HT-29 (cell line): ENCODE measurements around the gene F2RL3. TPM values are rescaled to one million over a fixed set of nuclear protein-coding genes. Genes with fewer than 3 reads are reported as not detected.

Experiments used
- DNase-seq: peaks from one replicate; pipeline ENCODE4 v3.0.0-alpha.2; 2015; ENCODE audit warnings: low spot score
- total RNA-seq: library from RNA; depleted of rRNA; stranded (reverse); fragments of >200 nt; shearing (Covaris generic); gene quantifications from 2 replicates; pipeline ENCODE4 v1.2.3, GENCODE V29; 2014; rRNA removed

F2RL3 gene
- not detected in 2 replicates for total RNA-seq

DNA sequence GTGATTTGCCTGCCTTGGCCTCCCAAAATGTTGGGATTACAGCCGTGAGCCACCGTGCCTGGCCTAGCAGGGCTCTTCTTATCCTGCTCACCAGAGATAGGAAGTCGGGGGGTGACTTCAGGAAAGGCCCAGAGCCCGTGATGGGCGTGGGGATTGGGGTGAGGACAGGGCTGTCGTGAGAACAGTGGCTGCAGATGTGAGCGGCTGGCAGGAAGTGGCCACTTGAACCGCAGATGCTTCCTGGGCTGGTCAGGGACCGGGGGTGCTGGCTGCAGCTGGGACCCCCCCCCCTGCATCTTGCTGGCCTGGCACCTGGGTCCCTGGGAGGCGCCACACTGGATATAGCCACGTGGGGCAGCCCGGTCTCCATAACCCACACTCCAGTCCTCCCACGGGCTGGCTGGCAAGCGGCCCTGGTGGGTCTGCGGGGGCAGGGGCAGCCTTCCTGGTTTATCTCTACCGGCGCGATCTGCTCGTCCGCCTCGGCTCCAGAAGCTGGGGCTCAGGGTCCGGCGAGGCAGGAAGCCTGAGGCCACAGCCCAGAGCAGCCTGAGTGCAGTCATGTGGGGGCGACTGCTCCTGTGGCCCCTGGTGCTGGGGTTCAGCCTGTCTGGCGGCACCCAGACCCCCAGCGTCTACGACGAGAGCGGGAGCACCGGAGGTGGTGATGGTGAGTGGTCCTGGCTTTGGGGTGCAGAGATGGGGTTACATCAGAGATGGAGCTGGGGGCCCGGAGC is at the start of gene F2RL3:
Gene F2RL3, plus strand, starts transcription at position 371 of the 737 bp plus-strand sequence. Its CDS starts 191 bp downstream, at position 562.
- DNase-seq: no peak

DNA sequence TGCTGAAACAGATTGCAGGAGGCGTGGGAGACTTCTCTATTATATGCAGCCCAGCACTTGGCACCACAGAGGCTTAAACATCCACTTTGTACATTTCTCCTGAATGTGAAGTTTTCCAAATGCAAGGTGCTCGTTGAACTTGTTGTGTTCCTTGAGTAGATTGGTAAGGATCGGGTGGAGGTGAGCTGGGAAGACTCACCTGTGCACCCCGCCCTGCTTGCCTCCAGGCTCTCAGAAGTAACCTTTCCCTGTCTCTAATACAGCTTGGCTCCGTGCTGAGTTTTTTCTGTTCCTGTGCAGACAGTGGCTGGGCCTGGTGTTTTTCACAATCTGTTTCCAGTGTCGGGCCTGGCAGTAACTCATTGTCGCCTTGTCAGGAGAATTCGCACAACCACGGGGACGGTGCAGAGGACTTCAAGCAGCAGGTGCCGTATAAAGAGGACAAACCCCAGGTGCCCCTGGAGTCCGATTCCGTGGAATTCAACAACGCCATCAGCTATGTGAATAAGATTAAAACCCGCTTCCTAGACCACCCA is 47.3 kb upstream of the F2RL3 start:
- no peak for DNase-seq

DNA sequence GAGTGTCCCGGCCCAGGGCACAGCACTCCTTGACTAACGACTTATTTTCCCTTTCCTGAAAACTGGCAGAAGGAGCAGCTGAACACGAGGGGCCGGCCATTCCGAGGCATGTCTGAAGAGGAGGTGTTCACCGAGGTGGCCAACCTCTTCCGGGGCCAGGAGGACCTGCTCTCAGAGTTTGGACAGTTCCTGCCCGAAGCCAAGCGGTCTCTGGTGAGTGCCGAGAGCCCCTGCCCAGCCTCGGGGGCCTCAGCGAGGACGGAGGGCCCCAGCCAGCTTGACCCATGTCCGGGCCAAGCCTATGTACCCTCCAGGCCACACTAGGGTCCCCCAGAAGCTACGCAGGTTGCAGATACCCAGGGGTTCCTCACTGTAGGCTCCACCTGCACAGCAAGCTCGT is 41.9 kb upstream of the F2RL3 start:
- no peak for DNase-seq

DNA sequence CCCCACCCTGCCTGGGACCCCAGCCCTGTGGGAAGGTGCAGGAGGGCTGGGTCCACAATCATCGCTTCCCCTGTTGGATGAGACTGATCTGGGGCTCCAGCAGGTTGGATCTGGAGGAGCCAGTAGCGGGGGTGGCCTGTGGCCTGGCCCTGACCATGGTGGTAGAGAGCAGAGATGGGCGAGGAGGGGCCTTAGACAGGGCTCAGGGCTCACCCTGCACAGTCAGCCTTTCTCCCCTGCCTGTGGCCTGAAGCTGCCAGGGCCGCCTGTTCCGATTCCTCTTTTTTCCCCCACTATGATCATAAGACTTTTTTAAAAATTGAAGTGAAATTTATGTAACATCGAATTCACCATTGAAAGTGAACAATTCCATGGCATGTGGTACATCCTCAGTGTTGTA is 41.4 kb upstream of the F2RL3 start:
- DNase-seq: no peak

DNA sequence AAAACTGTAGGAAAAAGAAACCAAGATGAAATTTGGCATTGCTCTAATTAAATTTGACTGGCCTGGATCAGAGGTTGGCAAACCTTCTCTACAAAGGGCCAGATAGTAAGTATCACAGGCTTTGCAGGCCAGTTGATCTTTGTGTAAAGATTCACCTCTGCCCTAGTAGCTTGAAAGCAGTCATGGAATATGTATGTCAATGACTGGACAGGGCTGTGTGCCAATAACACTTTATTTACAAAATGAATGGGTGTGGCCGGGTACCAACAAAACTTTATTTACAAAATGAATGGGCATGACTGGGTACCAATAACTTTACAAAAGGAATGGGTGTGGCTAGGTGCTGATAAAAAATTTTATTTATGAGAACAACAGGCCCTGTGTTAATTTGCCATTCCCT is 39.6 kb upstream of the F2RL3 start:
- DNase-seq: no peak

DNA sequence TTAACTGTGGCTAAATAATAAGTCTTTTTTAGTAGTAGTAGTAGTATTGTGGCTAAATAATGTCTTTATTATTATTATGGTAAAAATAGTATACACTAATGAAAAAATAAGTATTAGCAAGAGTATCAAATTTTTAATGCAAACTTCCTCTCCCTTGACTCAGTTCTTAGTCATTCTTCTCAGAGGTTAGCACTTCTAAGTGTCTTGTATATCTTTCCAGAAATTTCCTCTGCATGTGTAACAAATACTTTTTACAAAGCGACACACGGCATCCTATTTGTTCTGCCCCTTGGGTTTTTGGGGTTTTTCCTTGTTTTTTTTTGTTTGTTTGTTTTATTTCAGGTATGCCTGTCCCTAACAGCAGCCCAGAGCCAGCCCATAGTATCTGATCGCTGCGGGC is 38.7 kb upstream of the F2RL3 start:
- DNase-seq: no peak

DNA sequence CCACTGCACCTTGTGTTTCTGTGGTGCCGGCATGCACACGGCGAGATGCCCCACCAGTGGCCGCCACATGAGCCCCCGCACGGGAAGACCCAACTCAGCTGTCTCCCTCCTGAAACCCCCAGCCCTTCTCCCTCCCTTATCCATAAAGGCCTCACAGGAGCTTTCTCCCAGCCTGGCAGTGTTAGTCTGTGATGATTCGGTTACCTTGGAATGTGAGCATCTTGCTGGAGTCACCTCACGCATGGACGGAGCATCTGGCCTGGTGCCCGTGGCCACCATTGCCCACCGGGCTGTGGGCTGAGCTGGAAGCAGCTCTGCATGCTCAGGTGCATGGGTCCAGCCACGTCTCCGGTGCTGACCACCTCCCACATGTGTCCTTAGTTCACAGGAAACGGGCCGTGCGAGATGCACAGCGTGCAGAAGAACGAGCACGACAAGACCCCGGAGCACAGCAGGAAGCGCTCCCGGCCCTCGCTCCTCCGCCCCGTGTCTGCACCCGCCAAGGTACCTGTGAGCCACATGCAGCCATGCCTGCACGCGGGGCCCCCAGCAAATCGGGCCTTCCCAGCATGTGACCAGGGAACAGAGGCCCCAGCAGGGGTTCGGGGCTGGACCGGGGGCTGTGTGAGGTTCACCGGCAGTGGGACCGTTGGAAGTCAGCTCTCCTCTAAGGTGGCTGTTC is 37.6 kb upstream of the F2RL3 start:
- DNase-seq: no peak

DNA sequence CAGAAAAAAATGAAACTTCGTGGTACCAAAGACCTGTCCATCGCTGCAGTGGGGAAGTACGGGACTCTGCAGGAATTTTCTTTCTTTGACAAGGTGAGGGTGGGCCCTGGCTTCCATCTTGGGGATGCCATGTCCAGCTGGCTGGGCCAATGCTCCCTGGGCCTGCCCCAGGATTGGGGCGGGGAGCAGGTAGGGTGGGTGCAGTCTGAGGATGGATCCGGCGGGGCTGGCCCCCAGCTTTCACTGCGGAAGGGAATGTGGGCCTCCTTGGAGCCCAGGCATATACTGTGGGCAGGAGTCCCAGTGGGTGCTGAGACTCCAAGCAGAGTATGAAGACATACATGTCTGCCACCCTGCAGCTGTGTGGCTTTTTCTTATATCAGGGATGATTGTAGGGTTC is 35.7 kb upstream of the F2RL3 start:
- no peak for DNase-seq

DNA sequence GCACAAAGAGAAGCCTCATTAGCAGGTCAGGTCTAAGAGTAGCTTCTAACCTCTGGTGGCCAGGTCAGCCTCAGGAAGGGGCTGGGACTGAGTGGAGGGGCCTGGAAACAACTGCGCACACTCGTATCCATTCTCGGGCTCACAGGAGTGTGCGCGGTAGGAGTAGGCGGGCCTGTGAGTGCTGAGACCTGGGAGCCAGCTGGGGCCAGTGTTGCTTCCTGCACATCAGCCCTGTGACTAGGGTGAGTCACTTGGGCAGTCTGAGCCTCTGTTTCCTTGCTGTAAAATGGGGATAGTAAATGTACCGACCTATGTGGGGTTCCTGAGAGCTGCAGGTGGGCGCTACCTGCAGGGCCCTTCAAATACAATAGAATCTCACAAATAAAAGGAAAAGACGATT is 32.7 kb upstream of the F2RL3 start:
- no peak for DNase-seq

DNA sequence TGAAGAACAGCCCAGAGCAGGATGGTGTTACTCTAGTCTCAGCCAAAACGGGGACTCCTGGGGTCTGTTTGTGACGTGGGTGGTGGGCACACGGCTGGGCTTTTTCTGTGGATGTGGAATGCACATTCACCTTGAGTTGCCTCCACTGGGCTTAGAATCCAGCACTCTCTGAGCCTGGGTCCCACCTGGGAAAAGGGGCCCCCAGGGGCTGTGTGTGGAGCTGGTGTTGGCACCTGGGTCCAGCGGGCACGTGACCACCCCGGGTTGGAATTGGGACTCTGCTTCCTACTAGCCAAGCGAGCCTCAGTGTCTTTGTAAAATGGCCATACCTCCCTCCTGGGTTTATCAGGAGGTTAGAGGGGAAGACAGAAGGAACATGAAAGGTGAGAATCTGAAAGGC is 29.2 kb upstream of the F2RL3 start:
- DNase-seq: no peak

DNA sequence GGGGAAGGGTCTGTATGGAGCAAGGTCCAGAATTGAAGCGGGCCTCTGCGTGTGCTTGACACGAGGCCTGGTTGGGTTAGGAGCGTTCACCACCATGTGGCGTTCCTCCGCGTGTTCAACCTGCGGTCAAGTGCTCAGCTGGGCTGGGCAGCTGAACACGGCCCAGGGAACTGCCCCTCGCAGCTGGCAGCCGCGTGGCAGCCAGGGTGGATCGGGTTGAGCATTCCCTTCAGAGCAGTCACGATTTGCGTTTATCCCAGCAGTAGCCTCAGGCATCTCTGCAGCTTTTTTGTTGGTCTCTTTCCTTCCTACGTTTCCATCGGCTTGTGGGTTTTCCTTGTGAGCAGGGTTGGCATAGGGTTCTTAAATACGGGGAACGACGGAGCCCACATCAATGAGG is 28.7 kb upstream of the F2RL3 start:
- no peak for DNase-seq

DNA sequence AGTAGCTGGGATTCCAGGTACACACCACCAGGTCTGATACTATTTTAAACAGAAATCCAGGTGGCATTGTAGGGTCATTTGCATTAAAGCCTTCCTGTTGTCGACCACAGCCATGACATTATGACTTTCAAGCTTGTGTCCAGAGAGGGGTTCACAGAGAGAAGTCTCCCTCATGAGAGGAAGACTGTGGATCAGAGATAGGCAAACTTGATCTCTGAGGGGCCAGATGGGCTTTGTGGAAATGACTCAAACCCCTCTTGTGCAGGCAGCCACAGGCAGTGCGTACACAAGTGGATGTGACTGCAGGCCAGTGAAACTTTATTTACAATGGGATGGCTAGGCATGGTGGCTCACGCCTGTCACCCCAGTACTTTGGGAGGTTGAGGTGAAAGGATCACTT is 27.8 kb upstream of the F2RL3 start:
- no peak for DNase-seq

DNA sequence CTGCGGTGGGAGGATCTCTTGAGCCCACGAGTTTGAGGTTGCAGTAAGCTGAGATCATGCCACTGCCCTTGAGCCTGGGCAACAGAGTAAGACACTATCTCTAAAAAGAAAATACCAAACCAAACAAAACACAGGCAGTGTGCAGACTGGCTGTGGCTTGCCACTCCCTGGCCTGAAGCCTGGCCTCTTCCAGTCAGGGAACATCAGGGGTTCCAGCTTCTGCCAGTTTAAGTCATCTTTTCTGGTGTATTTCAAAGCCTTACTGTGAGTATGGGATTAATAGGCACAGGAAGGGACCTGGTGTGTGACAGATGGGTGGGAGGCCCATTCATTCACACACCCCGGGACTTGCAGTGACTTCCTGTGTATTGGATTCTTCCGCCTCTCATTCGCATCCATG is 27.0 kb upstream of the F2RL3 start:
- DNase-seq: no peak

DNA sequence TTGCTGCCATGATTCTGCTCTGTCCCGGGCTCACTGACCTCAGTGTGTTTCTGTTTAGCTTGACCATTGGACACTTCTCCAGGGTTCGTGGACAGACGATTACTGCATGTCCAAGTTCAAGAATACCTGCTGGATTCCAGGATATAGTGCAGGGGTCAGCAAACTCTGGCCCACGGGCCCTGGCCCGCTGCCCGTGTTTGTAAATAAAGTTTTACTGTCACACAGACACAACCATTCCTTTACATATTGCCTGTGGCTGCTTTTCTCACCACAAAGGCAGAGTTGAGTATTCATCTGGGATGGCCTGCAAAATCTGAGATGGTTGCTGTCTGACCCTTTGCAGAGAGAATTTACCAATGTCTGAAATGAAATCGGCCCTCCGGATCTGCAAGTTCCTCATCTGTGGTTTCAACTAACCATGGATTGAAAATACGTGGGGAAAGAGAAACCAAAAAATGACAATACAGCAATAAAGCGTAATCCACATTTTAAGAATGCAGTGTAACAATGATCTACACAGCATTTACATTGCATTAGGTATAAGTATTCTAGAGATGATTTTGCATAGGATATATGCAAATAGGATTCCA is 25.9 kb upstream of the F2RL3 start:
- DNase-seq: no peak

DNA sequence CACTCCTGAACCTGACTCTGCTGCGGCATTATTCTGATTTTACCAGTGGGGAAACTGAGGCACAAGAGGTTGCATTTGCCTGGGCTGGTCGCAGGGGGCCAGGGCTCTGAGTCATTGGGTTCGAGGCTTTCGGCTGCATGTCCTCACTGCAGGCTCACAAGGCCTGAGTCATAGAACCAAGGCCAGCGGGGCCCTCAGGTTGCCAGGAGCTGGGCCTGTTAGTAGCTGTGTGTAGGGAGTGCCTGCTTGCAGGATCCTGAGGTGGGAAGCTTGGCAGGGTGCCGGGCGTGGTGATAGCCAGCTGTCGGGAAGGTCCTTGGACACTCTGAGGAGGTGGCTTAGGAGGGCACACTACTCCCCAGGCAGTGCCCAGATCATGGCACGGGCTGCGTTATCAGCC is 21.6 kb upstream of the F2RL3 start:
- DNase-seq: no peak

DNA sequence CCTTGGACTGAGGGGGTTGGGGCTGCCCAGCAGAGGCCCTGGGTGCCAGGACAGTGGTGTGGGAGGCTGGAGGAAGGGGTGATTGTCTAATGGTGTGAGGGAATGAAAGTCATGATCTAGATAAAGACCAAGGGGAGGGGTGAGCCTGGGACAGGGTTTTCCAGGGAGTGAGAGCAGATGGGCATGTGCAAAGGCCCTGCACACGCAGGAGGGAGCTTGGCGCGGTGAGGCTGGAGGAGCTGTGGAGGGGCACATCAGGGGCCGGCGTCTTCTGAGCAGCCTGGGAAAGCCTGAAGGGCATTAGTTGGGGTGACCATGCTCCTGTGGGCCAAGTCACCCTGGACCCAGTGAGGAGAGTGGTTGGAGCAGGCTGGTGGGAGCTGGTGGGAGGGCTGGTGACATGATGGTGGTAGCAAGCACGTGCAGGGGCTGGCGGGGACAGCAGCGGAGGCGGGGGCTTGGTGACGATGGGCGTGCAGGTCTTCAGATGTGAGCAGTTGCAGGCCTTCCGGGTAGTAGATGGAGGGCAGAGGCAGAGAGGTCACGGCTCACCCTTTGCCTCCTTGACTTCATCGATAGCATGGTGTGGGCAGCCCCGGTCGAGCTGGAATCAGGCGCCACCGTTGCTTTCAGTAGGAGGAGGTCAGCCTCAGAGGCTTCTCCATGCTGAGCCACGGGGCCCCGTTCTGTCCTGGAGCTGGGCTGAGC is 20.2 kb upstream of the F2RL3 start:
- DNase-seq: no peak

DNA sequence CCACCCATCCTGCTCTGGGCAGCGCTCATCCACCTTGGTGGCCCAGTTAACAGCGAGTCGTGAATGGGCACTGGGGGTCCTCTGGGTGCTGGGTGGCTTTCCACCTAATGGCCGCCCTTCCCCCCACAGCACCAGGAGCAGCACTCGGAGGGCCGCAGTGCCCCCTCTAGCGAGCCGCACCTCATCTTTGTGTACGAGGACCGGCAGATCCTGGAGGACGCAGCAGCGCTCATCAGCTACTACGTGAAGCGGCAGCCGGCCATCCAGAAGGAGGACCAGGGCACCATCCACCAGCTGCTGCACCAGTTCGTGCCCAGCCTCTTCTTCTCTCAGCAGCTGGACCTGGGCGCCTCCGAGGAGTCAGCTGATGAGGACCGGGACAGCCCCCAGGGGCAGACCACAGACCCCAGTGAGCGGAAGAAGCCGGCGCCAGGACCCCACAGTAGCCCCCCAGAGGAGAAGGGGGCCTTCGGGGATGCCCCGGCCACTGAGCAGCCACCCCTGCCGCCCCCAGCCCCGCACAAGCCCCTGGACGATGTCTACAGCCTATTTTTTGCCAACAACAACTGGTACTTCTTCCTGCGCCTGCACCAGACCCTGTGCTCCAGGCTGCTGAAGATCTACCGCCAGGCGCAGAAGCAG is 19.3 kb upstream of the F2RL3 start:
- DNase-seq: no peak

DNA sequence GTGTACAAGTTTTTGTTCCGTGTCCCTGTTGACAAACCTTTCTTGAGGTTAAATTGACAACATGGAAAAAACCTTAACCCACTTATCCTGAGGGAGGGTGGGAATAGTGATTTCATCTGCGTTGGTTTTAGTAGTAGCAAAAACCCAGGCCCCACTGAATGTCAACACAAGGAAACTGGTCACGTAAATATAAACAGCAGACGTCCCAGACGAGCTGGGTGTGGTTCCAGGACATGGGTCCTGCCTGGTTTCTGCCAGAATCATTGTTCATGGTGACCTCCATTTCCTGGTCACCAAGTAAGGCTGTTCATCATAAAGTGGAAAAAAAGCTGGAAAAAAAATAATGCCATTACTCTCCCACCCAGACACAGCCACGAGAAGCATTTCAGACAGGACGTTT is 16.9 kb upstream of the F2RL3 start:
- DNase-seq: no peak

DNA sequence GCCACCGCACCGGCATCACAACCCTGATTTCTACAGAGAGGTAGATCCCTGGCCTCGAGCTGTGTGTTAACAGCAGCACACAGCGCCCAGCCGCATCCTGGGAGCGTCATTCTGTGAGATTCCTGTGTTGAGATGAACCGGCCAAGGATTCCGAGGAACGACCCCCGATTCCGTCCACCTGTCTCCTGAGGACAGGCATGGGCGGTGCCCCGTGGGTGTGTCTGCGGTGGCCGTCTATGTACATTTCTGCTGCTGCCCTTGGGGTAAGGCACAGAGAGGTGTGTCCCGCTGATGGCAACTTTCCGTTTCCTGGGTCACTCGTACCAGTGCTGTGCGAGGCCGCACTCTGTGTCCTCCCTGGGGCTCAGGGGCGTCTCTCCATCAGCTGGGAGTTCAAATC is 16.1 kb upstream of the F2RL3 start:
- no peak for DNase-seq

DNA sequence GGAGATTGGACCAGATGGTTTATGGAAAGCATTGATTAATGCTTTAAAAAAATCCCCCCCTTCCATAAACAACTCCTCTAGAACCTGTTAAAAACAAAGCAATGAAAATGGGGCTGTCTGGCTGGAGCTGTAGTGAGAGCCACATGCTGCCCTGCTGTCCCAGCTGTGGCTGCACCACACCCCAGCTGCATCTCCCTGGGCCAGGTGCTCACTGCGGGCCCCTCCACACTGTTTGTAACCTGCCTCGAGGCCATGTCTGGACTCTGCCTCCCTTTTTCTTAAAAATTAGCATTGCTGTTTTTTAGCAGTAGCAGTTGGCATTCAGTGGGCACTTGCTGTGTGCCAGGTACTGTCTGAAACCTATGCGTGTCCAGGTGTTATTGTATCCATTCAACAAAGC is 15.2 kb upstream of the F2RL3 start:
- no peak for DNase-seq

DNA sequence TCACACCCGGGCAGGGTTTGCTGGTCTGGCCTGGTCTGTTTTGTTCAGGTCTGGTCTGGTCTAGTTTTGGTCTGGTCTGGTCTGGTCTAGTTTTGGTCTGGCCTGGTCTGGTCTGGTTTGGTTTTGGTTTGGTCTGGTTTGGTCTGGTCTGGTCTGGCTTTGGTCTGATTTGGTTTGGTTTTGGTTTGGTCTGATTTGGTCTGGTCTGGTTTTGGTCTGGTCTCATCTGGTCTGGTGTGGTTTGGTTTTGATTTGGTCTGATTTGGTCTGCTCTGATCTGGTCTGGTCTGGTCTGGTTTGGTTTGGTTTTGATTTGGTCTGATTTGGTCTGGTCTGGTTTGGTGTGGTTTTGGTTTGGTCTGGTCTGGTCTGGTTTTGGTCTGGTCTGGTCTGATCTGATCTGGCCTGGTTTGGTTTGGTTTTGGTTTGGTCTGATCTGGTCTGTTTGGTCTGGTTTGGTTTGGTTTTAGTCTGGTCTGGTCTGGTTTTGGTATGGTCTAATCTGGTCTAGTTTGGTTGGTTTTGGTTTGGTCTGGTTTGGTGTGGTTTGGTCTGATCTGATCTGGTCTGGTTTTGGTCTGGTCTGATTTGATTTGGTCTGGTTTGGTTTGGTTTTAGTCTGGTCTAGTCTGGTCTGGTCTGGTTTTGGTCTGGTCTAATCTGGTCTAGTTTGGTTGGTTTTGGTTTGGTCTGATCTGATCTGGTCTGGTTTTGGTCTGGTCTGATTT is 14.4 kb upstream of the F2RL3 start:
- DNase-seq: no peak
